Choroid plexus epithelial cell (primary cell): ENCODE results near the gene VPS4A.

Experiments used
- DNase-seq: peaks from one replicate; pipeline ENCODE4 v3.0.0-alpha.2; 2010; ENCODE audit warnings: low read depth
- H3K4me3 ChIP-seq: 2 replicates; pipeline ENCODE4 v1.5.1; 2011; ENCODE audit warnings: low read depth, mild to moderate bottlenecking, control low read depth, low read length, moderate library complexity
- TF ChIP-seq, protein P1 (sequence below): conservative IDR thresholded peaks from 2 replicates; pipeline ENCODE4 v1.5.1; 2011; ENCODE audit warnings: low read depth, mild to moderate bottlenecking, control low read depth, inconsistent platforms, low read length, moderate library complexity

The VPS4A gene

DNA sequence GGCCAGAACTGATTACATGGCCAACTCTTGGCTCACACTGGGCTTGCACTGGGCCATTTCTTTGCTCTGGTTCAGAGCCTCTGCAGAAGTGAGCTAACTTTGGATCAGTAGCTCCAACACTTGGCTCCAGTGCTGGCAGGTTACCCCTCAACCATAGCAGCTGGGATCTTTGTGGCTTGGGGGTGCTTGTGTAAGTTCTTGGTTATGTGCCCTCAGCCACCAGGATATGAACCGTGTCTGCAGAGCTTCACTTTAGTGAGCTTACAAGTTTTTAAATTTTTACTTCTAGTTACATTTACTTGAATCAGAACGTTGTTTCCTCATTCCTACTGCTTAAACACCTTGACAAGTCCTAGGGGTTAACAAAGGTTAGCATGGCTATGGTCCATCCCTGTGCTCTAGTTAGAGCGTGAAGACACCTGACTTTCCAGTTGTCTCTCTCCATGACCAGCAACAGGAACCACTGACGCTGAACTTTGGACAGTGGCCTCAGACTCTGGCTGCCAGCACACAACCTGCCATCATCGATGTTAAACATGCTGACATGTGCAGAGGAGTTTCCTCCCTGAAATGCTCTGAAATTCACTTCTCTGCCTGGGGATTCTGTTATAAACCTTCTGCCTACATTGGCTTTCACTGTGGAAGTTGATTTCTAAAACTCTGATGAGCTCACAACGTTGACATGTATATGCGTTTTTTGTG lies 15.2 kb downstream of the VPS4A start:
- no peak overlapping the region for H3K4me3 ChIP-seq
- DNase-seq, result no peak
- TF ChIP-seq, protein P1, sequence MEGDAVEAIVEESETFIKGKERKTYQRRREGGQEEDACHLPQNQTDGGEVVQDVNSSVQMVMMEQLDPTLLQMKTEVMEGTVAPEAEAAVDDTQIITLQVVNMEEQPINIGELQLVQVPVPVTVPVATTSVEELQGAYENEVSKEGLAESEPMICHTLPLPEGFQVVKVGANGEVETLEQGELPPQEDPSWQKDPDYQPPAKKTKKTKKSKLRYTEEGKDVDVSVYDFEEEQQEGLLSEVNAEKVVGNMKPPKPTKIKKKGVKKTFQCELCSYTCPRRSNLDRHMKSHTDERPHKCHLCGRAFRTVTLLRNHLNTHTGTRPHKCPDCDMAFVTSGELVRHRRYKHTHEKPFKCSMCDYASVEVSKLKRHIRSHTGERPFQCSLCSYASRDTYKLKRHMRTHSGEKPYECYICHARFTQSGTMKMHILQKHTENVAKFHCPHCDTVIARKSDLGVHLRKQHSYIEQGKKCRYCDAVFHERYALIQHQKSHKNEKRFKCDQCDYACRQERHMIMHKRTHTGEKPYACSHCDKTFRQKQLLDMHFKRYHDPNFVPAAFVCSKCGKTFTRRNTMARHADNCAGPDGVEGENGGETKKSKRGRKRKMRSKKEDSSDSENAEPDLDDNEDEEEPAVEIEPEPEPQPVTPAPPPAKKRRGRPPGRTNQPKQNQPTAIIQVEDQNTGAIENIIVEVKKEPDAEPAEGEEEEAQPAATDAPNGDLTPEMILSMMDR, result no peak

DNA sequence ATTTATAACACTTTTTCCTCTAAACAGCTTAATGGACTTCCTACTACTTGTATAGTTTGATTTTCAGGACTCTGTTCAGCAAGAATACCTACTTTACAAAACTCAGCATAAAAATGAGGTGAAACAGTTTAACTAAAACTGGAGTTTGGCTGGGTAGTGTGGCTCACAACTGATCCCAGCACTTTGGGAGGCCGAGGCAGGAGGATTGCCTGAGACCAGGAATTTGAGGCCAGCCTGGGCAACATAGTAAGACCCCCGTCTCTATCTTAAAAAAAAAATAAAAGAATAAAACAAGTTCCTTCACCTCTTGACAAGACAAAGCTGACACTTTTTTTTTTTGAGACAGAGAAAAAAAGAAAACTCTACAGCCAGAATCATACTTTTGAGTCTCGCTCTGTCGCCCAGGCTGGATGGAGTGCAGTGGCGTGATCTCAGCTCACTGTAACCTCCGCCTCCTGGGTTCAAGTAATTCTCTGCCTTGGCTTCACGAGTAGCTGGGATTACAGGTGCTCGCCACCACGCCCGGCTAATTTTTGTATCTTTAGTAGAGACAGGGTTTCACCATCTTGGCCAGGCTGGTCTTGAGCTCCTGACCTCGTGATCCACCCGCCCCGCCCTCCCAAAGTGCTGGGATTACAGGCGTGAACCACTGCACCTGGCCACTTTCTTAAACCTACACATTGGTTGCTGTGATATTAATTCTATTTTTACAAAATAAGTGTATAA lies 16.6 kb downstream of the VPS4A start:
- no peak for DNase-seq
- TF ChIP-seq, protein P1, result no peak
- H3K4me3 ChIP-seq, result no peak overlapping the region

DNA sequence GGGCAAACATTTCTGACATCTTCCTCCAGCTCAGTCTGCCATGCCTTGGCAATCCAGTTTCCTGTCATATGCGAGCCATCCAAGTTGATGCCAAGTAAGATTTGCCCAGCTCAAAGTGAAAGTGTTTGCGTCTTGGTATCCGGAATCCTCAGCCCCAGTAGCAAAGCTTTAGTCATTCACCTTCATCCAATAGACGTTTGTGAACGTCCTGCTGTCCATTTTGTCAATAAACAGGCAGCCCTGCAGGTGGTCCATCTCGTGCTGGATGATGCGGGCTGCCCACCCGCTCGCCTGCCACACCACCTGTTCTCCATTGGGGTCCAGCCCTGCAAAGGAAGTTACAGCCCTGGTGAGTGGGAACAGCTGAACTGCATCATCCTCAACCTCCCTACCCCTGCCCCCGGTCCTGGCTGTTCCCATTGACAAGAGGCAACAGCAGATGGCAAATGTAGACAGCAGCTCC lies 17.7 kb downstream of the VPS4A start:
- DNase-seq, result peak; percentile 73

DNA sequence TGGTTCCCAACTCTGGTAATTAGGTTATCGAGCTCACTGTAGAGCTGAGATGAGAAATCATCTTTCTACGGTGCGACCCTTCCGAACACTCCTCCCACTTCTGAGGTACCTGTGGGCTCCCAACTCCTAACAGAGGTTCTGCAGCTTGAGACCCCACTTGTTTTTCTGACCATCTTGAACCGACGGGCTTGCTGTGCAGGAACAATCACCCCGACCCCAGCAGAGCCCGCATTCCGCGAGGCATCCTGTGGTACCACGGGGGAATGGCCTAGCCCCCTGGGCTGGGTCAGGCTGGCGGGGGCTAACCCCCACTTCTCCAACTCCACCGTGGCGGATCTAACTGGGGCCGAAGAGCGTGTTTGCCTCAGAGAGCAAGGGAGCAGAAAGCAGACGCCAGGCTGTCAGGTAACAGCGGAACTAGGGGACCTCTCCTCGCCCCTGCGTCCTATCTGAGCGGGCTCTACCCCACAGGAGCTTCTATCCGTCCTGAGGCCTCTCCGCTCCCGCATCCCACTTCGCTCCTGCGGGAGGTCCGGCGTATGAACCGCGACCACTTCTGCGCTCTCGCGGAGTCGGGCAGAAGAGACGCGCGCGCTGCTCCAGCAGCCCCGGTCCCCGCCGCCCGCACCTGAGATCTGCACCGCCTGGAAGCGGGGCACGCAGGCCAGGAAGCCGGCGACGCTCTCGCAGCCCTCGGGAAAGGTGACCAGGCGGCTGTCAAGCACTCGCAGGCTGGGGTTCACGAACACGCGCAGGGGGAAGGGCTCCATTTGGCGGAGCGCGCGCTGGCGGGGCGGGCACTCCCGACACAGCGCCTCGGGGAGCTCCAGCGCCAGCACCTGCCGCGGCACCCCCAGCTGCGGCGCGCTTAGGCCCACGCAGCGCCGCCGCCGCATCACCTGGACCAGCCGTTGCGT lies 18.5 kb downstream of the VPS4A start:
- peak; percentile 28 for DNase-seq
- TF ChIP-seq, protein P1, result no peak
- H3K4me3 ChIP-seq, result peak overlapping the region; percentile 80

More for the DNA sequence above, 17.7 kb downstream of the VPS4A start:
- TF ChIP-seq, protein P1, result no peak
- peak overlapping the region; percentile 80 for H3K4me3 ChIP-seq

DNA sequence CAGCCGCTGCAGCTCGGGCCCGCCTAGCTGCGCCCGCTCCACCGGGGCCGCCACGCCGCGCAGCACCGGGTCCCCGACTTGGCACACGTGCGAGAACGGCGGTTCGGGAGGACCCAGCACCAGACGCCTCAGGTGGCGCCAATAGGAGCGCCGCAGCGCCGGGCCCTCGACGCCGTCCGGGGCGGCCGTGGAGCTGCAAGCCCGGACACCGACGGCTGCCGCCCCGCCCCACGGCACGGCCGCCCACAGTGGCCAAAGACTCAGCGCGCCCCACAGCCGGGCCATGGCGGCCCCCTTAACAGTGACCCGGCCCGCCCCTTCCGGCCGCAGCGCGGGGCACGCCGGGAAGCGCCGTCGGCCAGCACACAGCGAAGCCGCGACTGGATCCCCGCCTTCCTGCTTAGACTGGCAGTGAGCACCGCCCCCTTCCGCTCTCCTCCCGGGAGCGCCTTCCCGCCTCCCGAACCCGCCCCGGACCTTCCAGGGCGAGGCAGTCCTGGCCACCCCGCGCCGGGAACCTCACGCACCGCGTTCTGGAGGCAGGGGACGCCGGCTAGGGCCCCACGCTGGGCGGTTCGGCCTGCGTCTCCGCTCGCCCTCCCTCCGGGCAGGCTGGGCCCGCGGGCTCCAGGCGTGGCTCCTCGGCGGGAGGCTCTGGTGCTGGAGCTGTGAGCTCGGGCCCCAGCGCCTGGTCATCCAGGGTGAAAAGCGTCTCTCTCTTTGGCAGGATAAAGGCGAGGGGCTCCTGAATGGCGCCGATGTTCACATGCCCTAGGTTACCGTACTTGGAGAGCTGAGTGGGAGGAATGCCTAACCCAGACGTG lies 19.3 kb downstream of the VPS4A start, which contains the start of gene PDF:
TSS of gene PDF (minus strand) at position 303 of the 824 bp plus-strand sequence. CDS start at position 285, 18 bp downstream.
- H3K4me3 ChIP-seq, result peak within 1 kb of the TSS; percentile 80
- TF ChIP-seq, protein P1, result no peak
- DNase-seq, result peak; percentile 95

DNA sequence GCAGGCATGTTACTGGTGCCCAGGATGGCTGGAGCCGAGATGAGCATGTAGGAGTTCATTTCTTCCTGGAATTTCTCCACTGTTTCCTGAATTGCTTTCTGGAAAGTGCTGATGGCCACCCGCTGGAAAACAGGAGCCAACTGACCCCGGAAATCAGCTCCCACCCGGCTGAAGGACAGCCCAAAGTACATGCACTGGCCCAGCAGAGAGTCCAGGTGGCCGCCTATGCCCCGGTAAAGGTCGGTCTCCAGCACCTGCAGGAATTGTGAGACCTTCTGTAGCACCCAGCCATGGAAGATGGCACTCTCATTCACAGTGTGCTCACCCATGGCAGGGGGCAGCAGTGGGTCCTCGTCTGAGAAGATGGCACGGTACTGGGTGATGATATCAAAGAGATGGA lies 23.5 kb downstream of the VPS4A start:
- TF ChIP-seq, protein P1, result no peak
- no peak overlapping the region for H3K4me3 ChIP-seq
- DNase-seq, result no peak
